Measurements from ENCODE around the gene SLC17A2. TPM values are rescaled to one million over a fixed set of nuclear protein-coding genes. Genes with fewer than 3 reads are reported as not detected.

The SLC17A2 gene
- total RNA-seq, 2 experiments from 2014 or later: not detected

DNA sequence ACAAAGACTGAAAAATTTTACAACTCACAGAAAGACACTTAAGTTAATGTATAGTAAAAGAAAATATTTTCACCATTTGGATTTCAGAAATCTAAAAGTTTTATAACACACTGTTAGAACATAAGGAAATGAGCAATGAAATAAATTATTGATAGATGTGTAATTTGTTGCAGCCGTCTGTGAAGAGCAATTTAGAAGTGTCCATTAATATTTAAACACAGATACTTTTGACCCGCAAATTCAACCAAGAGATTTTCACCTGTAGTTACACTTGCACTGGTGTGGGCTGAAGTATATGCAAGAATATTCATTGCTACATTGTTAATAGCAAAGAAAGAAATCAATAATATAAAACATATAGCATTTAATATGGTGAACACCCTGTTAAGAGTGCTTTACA lies 41.9 kb downstream of the SLC17A2 start:
- H3K4me3 Mint-ChIP-seq: no peak overlapping the region
- no peaks in the 10 kb centered on the region for H3K36me3 Mint-ChIP-seq (ENCODE audit: low read depth)
- ChIA-PET CTCF (interaction anchor here (1.2 kb wide), 1 partner anchor 10 kb away, joined by 3 read pairs; no protein-coding TSS in a partner anchor), POLR2A (no interaction called here)
- no peaks in the 10 kb centered on the region for H3K9me3 Mint-ChIP-seq
- H3K4me1 Mint-ChIP-seq: no peaks in the 10 kb centered on the region
- peaks cover 2% of the 10 kb centered on the region for H3K27me3 Mint-ChIP-seq
- DNase-seq: no peak
- H3K27ac Mint-ChIP-seq: no peak overlapping the region

- POLR2A ChIA-PET: no interaction called here
- Mint-ChIP-seq H3K4me3 (no peak overlapping the region), H3K36me3 (ENCODE audit: low read depth) (no peaks in the 10 kb centered on the region), H3K27ac (no peak overlapping the region), H3K4me1 (peaks cover 10% of the 10 kb centered on the region), H3K27me3 (peaks cover 2% of the 10 kb centered on the region), H3K9me3 (no peaks in the 10 kb centered on the region)
- CTCF ChIA-PET: no interaction called here
- no peak for DNase-seq
Measured at GRCh38 chr6:25886066-25886465, 44.4 kb downstream of the SLC17A2 start.

DNA sequence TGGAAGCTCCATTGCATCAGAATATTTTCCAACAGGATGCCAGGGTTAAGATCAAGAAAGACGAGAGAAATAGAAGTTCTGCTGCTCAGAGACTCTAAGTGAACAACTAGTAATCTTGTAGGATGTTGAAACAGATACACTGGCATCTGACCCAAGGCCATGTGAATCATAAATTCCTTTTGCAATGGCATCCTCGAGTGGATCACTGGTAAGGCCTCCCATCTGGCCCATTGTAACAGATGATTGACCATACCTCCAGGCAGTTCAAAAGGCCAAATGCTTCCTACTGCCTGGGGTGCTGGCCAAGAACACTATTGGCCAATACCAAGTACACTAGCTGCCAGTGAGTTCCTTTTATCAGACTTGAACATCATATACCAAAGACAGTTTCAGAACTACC lies 46.5 kb downstream of the SLC17A2 start:
- H3K27ac Mint-ChIP-seq: no peak overlapping the region
- H3K4me1 Mint-ChIP-seq: peaks cover 10% of the 10 kb centered on the region
- no peak overlapping the region for H3K4me3 Mint-ChIP-seq
- no peak for DNase-seq
- ChIA-PET POLR2A (no interaction called here), CTCF (interaction anchor here (1.6 kb wide), 1 partner anchor 18 kb away, joined by 5 read pairs; no protein-coding TSS in a partner anchor)
- peaks cover 3% of the 10 kb centered on the region for H3K27me3 Mint-ChIP-seq
- no peaks in the 10 kb centered on the region for H3K9me3 Mint-ChIP-seq
- H3K36me3 Mint-ChIP-seq (ENCODE audit: low read depth): peaks cover 1% of the 10 kb centered on the region

- no peak overlapping the region for H3K4me3 Mint-ChIP-seq
- H3K36me3 Mint-ChIP-seq (ENCODE audit: low read depth): peaks cover 1% of the 10 kb centered on the region
- CTCF ChIA-PET: interaction anchor here (1.6 kb wide), 1 partner anchor 18 kb away, joined by 5 read pairs; no protein-coding TSS in a partner anchor
- peaks cover 7% of the 10 kb centered on the region for H3K27me3 Mint-ChIP-seq
- DNase-seq: no peak
- no peaks in the 10 kb centered on the region for H3K9me3 Mint-ChIP-seq
- H3K27ac Mint-ChIP-seq: no peak overlapping the region
- peaks cover 10% of the 10 kb centered on the region for H3K4me1 Mint-ChIP-seq
- POLR2A ChIA-PET: no interaction called here
Measured at GRCh38 chr6:25883536-25883935, 47.0 kb downstream of the SLC17A2 start.

DNA sequence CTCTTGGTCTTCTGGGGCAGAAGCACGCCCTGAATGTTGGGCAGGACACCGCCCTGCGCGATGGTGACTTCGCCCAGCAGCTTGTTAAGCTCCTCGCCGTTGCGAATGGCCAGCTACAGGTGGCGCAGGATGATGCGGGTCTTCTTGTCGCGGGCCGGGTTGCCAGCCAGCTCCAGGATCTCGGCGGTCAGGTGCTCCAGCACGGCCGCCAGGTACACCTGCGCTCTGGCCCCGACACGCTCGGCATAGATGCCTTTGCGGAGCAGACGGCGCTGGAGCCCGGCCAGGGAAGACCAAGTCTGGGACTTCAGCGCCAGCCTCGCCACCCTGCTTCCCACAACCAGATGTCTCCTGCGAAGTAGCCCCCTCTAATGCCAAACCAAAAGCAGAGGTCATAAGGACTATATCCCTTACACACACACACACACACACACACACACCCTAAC lies 48.4 kb downstream of the SLC17A2 start:
- DNase-seq: peak; percentile 63
- Mint-ChIP-seq H3K36me3 (ENCODE audit: low read depth) (peaks cover 1% of the 10 kb centered on the region), H3K27me3 (peaks cover 7% of the 10 kb centered on the region), H3K27ac (peak overlapping the region; percentile 84), H3K4me1 (peaks cover 13% of the 10 kb centered on the region), H3K4me3 (peak overlapping the region; percentile 79), H3K9me3 (peaks cover under 1% of the 10 kb centered on the region)
- POLR2A ChIA-PET: interaction anchor here (0.5 kb wide), 1 partner anchor 738 kb away, joined by 3 read pairs; no protein-coding TSS in a partner anchor
- CTCF ChIA-PET: interaction anchor here (0.6 to 1.8 kb wide), 12 partner anchors 9 to 840 kb away, joined by 3 to 7 read pairs (median 4); no protein-coding TSS in a partner anchor

DNA sequence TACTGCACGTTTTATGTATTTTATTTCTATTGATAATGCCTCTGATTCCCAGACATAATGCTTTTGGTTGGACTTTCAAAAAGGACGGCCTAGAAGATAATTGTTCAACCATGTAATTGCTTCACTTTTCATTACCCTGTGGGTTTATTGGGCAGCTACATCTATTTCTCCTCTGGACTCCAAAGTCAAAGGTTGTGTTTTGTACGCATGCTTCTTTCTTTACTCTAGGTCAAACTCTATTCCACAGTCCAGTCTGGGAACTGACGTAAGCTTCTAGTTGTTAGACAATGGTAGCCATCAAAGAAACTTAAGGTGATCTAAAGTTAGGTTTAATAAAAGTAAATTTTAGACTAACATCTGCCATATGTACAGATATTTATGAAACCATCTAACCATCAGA lies 49.9 kb downstream of the SLC17A2 start:
- peaks cover 7% of the 10 kb centered on the region for H3K27me3 Mint-ChIP-seq
- peaks cover 26% of the 10 kb centered on the region for H3K4me1 Mint-ChIP-seq
- no peak overlapping the region for H3K27ac Mint-ChIP-seq
- POLR2A ChIA-PET: no interaction called here
- CTCF ChIA-PET: no interaction called here
- H3K4me3 Mint-ChIP-seq: no peak overlapping the region
- no peak for DNase-seq
- peaks cover 4% of the 10 kb centered on the region for H3K9me3 Mint-ChIP-seq
- H3K36me3 Mint-ChIP-seq (ENCODE audit: low read depth): peaks cover 5% of the 10 kb centered on the region

GRCh38 chr6:25878721-25879322 lies 51.7 kb downstream of the SLC17A2 start:
- ChIA-PET POLR2A (no interaction called here), CTCF (no interaction called here)
- peaks cover 4% of the 10 kb centered on the region for H3K9me3 Mint-ChIP-seq
- H3K4me1 Mint-ChIP-seq: peaks cover 44% of the 10 kb centered on the region
- no peak overlapping the region for H3K27ac Mint-ChIP-seq
- DNase-seq: no peak
- H3K4me3 Mint-ChIP-seq: no peak overlapping the region
- H3K27me3 Mint-ChIP-seq: peaks cover 7% of the 10 kb centered on the region
- peaks cover 8% of the 10 kb centered on the region for H3K36me3 Mint-ChIP-seq (ENCODE audit: low read depth)

GRCh38 chr6:25875926-25876602 lies 54.4 kb downstream of the SLC17A2 start:
- Mint-ChIP-seq H3K36me3 (ENCODE audit: low read depth) (peaks cover 13% of the 10 kb centered on the region), H3K4me3 (no peak overlapping the region), H3K27me3 (peaks cover 7% of the 10 kb centered on the region), H3K4me1 (peaks cover 50% of the 10 kb centered on the region), H3K27ac (no peak overlapping the region), H3K9me3 (peaks cover 10% of the 10 kb centered on the region)
- POLR2A ChIA-PET: no interaction called here
- no peak for DNase-seq
- CTCF ChIA-PET: no interaction called here

DNA sequence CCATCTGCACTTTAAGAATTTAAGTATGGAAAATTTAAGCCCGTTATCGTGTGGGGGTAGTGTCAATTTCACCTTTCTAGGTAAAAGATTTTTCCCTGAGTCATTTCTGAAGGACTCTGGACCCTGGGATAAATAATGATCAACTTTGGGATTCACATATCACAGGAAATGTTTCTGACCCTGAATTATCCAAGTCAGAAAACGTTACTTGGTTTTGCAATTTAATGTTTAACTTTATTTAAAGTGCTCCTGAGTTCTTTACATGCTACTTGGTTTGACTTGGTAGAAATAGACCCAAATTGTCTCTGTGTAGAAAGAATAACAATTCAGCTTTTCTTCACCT lies 55.0 kb downstream of the SLC17A2 start:
- POLR2A ChIA-PET: no interaction called here

GRCh38 chr6:25874822-25875562 lies 55.5 kb downstream of the SLC17A2 start:
- CTCF ChIA-PET: interaction anchor here (0.9 to 1.1 kb wide), 2 partner anchors 8 to 146 kb away, joined by 3 read pairs; no protein-coding TSS in a partner anchor
- Mint-ChIP-seq H3K27ac (peak overlapping the region; percentile 82), H3K4me1 (peaks cover 50% of the 10 kb centered on the region), H3K9me3 (peaks cover 10% of the 10 kb centered on the region), H3K4me3 (peak overlapping the region; percentile 53), H3K36me3 (ENCODE audit: low read depth) (peaks cover 12% of the 10 kb centered on the region), H3K27me3 (peaks cover 7% of the 10 kb centered on the region)
- POLR2A ChIA-PET: no interaction called here
- peak; percentile 45 for DNase-seq

More for the DNA sequence above, 55.0 kb downstream of the SLC17A2 start:
- CTCF ChIA-PET: interaction anchor here (0.9 kb wide), 1 partner anchor 9 kb away, joined by 3 read pairs; no protein-coding TSS in a partner anchor
- no peak for DNase-seq
- H3K36me3 Mint-ChIP-seq (ENCODE audit: low read depth): peaks cover 13% of the 10 kb centered on the region
- H3K4me3 Mint-ChIP-seq: no peak overlapping the region
- H3K27me3 Mint-ChIP-seq: peaks cover 7% of the 10 kb centered on the region
- H3K27ac Mint-ChIP-seq: no peak overlapping the region
- H3K4me1 Mint-ChIP-seq: peaks cover 50% of the 10 kb centered on the region
- peaks cover 10% of the 10 kb centered on the region for H3K9me3 Mint-ChIP-seq

DNA sequence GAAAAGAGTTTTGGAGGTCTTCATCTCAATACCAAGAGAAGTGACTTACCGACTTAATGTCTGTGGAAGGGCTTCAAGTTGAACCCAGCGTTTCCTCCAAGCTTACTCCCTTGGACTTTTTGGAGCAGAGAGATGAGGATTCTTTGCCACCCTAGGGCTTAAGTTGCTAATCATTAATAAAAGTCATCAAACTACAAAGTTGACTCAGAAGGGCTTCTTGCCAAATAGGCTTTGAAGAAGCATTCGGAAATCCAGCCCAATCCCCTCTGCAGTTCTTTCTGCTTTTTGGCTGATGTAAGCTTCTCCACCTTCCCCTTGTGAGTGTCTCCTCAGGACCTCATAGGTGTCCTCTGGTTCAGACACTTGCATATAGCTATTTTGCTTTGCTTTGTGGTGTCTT lies 56.4 kb downstream of the SLC17A2 start, which contains the start of gene SLC17A3:
Gene SLC17A3, minus strand, starts transcription at position 126 of the 400 bp plus-strand sequence. CDS start 5,856 bp downstream, outside the sequence.
- POLR2A ChIA-PET: no interaction called here
- H3K27ac Mint-ChIP-seq: peak within 1 kb of the TSS; percentile 82

DNA sequence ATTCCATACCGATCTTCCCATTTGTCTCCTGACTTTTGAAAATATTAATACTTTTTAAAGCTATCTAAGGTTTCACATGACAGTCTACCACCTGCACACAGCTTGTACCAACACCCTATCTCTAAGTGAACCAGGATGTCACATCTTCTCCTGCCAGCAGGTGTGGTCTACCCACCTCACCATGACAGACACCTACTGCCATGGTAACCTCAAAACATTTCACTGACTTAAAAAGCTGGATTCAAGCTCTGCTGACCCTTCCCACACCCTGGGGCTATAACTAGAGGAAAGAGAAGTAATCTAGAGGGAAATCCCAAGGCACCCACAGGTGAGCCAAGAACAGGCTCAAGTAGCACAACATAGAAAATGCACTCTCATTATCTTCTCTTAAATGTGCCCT lies 57.7 kb downstream of the SLC17A2 start:
- Mint-ChIP-seq H3K27me3 (no peaks in the 10 kb centered on the region), H3K4me3 (no peak overlapping the region), H3K9me3 (peaks cover 10% of the 10 kb centered on the region), H3K4me1 (peaks cover 50% of the 10 kb centered on the region), H3K36me3 (ENCODE audit: low read depth) (peaks cover 14% of the 10 kb centered on the region), H3K27ac (no peak overlapping the region)
- DNase-seq: peak; percentile 16
- POLR2A ChIA-PET: interaction anchor here (0.6 kb wide), 1 partner anchor 48 kb away, joined by 3 read pairs; no protein-coding TSS in a partner anchor
- CTCF ChIA-PET: interaction anchor here (1.0 to 1.5 kb wide), 2 partner anchors 9 to 69 kb away, joined by 3 to 4 read pairs; no protein-coding TSS in a partner anchor

More for the DNA sequence above, 56.4 kb downstream of the SLC17A2 start, which contains the start of gene SLC17A3:
- CTCF ChIA-PET: interaction anchor here (1.1 to 1.5 kb wide), 2 partner anchors 70 to 147 kb away, joined by 3 read pairs; no protein-coding TSS in a partner anchor
- Mint-ChIP-seq H3K4me3 (peak within 1 kb of the TSS; percentile 53), H3K36me3 (ENCODE audit: low read depth) (peaks cover 12% of the 10 kb centered on the region), H3K4me1 (peaks cover 50% of the 10 kb centered on the region), H3K9me3 (peaks cover 10% of the 10 kb centered on the region), H3K27me3 (peaks cover 4% of the 10 kb centered on the region)
- DNase-seq: no peak

Data from activated CD4-positive, alpha-beta T cell treated with anti-CD3 and anti-CD28 coated beads, Interleukin-2, amount 10 ng/mL, durations not matched to agents 7 days and 5 days (primary cell).